Adrenal gland (tissue), 12 donors: Measurements from ENCODE around the gene KANSL1L. TPM values are rescaled to one million over a fixed set of nuclear protein-coding genes. Genes with fewer than 3 reads are reported as not detected.

Experiments used
- DNase-seq, 7 donors: peaks; one replicate each; pipeline ENCODE4 v3.0.0-alpha.2; 2019 to 2020
- H3K27ac ChIP-seq, 5 donors: fragments of 200-600 bp; sonication (generic) in 4 of 5; 1 replicate in 3 of 5; 2 replicates in 2 of 5; pipeline versions ENCODE4 v1.5.1 to v1.8.0; 2016 to 2020; ENCODE audit warnings: mild to moderate bottlenecking in 1 of 5
- H3K27me3 ChIP-seq: fragments of 200-600 bp; 2 replicates; pipeline ENCODE4 v1.8.0; 2021
- H3K36me3 ChIP-seq, 2 donors: fragments of 200-600 bp; replicated peaks in 1 of 2; 1 replicate in 1 of 2; 2 replicates in 1 of 2; pipeline versions ENCODE4 v1.5.1 to v1.8.0; 2018 to 2022
- H3K4me1 ChIP-seq, 2 donors: fragments of 200-600 bp; replicated peaks in 1 of 2; 1 replicate in 1 of 2; 2 replicates in 1 of 2; pipeline versions ENCODE4 v1.5.1 to v1.8.0; 2018 to 2021
- H3K4me3 ChIP-seq, 4 donors: fragments of 200-600 bp; sonication (generic) in 3 of 4; one replicate each; pipeline ENCODE4 v1.5.1; 2016 to 2018
- H3K9me3 ChIP-seq, 3 donors: fragments of 200-600 bp; sonication (generic) in 1 of 3; replicated peaks in 1 of 3; 1 replicate in 2 of 3; 2 replicates in 1 of 3; pipeline versions ENCODE4 v1.5.1 to v1.8.0; 2016 to 2021
- POLR2A ChIP-seq, 2 donors: fragments of 450-650 bp; IDR thresholded peaks; one replicate each; pipeline ENCODE4 v1.6.1; 2017; ENCODE audit warnings: antibody characterized with exemption in 2 of 2, mild to moderate bottlenecking in 2 of 2, moderate library complexity in 1 of 2
- WGBS, 4 donors: extraction: QIAGEN DNeasy Blood & Tissue Kit in 2 of 4; methylation state at CpG; one replicate each; pipeline versions ENCODE4 v1.1.5 to v1.1.7; 2013 to 2017; 5-methylcytosine and 5-hydroxymethylcytosine counted together
- intact Hi-C, 2 donors: fragments of 100-400 bp; cut with DNase I; formaldehyde crosslinking; loops; one replicate each; pipeline versions ENCODE4 v1.14.1 to v1.15.0; 2022 to 2023
- polyA plus RNA-seq, 3 donors: library from polyadenylated mRNA; stranded (reverse); fragments of 200-250 nt in 2 of 3; fragments of 350-450 nt in 1 of 3; fragmentation: Illumina TruSeq in 1 of 3; extraction: RNeasy Lipid Tissue Mini Kit (QIAGEN cat#74804) in 1 of 3; gene quantifications; one replicate each; pipeline ENCODE4 v1.2.3, GENCODE V29; 2013 to 2014
- total RNA-seq, 9 donors: library from RNA; depleted of rRNA in 4 of 9; stranded (reverse); fragments of >200 nt in 4 of 9; fragments of 120-200 nt in 1 of 9; fragmentation: NEBNext Ultra II Directional in 1 of 9; extraction: Animal tissue kit (Norgen Biotek cat#: 25700) in 1 of 9; gene quantifications; one replicate each; pipeline versions ENCODE4 v1.1.0 to v1.2.4, GENCODE V29; 2013 to 2023
- TF ChIP-seq, protein P1 (sequence below), 6 experiments: fragments of 450-650 bp in 4 of 6; fragments of 200-600 bp in 2 of 6; sonication (generic) in 1 of 6; IDR thresholded peaks; 1 replicate in 5 of 6; 2 replicates in 1 of 6; pipeline versions ENCODE4 v1.5.1 to v1.8.0; 2016 to 2021; ENCODE audit warnings: antibody characterized with exemption in 6 of 6, mild to moderate bottlenecking in 2 of 6, moderate library complexity in 1 of 6
- donor health status: healthy with polysubstance abuse.
- donor health status: Bipolar disorder and iron deficiency.
- donor health status: DM: yes; HTN: yes; CAD: no.
- donor health status: DM: no; HTN: no; CAD: no.
- donor health status: DM: no; HTN: no; CAD: no.
- donor health status: DM: yes; HTN: yes; CAD: no.

Gene KANSL1L
- total and polyA plus RNA-seq, 12 donors, result 5.4 to 36.3 (median 16.0) TPM

DNA sequence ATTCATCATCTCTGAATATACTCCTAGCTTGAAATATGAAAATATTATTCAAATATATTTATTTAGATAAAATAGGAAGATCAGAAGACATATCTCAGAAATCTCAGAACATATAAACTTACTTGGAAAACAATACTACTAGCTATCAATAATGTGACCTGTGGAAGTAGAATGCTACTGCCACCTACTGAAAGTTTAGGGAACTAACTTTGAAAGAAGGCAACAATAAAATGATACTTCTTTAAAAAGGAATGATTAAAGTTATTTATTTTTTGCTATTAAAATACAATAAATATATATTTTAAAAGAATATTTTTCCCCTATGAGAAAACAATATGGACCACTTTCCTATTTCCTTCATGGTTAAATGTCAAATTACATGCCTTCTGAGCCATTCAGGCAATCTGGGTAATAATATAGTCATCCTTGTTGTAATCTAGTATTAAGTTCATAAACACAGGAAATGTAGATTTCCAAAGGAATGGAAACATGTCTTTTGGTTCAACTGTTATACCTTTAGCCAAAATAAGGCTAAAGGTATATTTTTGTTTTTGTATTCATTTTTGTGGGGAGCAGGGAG is 28.1 kb upstream of the KANSL1L start:
- TF ChIP-seq, protein P1, sequence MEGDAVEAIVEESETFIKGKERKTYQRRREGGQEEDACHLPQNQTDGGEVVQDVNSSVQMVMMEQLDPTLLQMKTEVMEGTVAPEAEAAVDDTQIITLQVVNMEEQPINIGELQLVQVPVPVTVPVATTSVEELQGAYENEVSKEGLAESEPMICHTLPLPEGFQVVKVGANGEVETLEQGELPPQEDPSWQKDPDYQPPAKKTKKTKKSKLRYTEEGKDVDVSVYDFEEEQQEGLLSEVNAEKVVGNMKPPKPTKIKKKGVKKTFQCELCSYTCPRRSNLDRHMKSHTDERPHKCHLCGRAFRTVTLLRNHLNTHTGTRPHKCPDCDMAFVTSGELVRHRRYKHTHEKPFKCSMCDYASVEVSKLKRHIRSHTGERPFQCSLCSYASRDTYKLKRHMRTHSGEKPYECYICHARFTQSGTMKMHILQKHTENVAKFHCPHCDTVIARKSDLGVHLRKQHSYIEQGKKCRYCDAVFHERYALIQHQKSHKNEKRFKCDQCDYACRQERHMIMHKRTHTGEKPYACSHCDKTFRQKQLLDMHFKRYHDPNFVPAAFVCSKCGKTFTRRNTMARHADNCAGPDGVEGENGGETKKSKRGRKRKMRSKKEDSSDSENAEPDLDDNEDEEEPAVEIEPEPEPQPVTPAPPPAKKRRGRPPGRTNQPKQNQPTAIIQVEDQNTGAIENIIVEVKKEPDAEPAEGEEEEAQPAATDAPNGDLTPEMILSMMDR (IDR thresholded peaks at IDR 0.05), result peak; percentile 53 to 83 (median 66)
- TF ChIP-seq POLR2A (IDR thresholded peaks at IDR 0.05), result no peak
- peaks cover 0 to 8% of the 10 kb centered on the region in 2 donors for H3K4me1 ChIP-seq
- intact Hi-C loops, result loop anchor here in 1 of 2 donors (5.0 to 10.0 kb wide), 2 partner anchors 124 to 222 kb away; no protein-coding TSS in a partner anchor

DNA sequence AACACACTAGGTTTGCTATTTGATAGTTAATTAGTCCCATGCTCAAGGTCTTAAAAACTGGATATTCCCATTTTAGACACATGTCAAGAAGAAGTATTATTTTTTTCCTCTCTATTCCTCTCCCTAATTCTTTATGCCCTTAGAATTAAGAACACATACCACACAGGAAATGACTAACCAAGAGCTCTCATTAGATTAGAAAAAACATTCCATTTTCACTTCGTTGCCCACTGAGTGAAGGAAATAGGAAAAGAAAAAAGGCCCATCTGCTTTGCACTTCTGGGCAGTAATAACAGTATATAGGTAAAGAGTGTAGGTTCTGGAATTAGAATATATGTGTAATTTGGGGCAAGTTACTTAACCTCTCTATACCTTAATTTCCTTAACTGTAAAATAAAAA is 27.1 kb upstream of the KANSL1L start:
- TF ChIP-seq, protein P1 (IDR thresholded peaks at IDR 0.05), result no peak
- no peak for TF ChIP-seq POLR2A (IDR thresholded peaks at IDR 0.05)
- DNase-seq, result no peak
- Histone ChIP-seq H3K4me3 (no peak overlapping the region), H3K9me3 (no peaks in the 10 kb centered on the region), H3K36me3 (no peaks in the 10 kb centered on the region), H3K27me3 (no peaks in the 10 kb centered on the region), H3K4me1 (peaks cover 0 to 8% of the 10 kb centered on the region in 2 donors), H3K27ac (no peak overlapping the region)
- WGBS, 4 donors, result 9 to 16% (median 11%) methylated on average over 1 of the region's 1 CpG
- intact Hi-C loops, result loop anchor here in 1 of 2 donors (5.0 to 10.0 kb wide), 2 partner anchors 124 to 221 kb away; no protein-coding TSS in a partner anchor

More for the DNA sequence above, 28.1 kb upstream of the KANSL1L start:
- no peak for DNase-seq
- no peak overlapping the region for H3K27ac ChIP-seq
- no peaks in the 10 kb centered on the region for H3K27me3 ChIP-seq
- no peak overlapping the region for H3K4me3 ChIP-seq
- no peaks in the 10 kb centered on the region for H3K36me3 ChIP-seq
- H3K9me3 ChIP-seq, result no peaks in the 10 kb centered on the region

DNA sequence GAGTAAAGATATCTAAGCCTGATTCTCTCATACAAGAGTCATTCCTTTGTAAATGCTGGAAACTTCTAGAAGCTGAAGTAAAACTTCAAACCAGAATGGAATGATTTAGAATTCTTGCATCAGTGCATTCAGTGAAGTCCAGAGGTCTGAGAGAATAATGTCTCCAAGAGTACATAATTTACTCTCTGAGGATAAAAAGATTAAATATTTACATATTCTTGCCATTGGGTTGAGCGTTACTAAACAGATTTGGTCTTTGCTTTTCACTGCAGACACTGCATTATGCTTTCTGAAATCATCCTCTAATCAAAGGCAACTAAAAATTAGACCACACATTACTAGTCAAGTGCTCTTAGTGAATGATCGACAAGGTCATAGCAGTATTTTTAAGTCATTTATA is 26.5 kb upstream of the KANSL1L start:
- Histone ChIP-seq H3K27me3 (no peaks in the 10 kb centered on the region), H3K9me3 (no peaks in the 10 kb centered on the region), H3K27ac (no peak overlapping the region), H3K36me3 (no peaks in the 10 kb centered on the region), H3K4me3 (no peak overlapping the region), H3K4me1 (peaks cover 0 to 8% of the 10 kb centered on the region in 2 donors)
- 83 to 89% (median 85%) methylated on average over 2 of the region's 2 CpGs for WGBS, 4 donors
- intact Hi-C loops, result loop anchor here in 1 of 2 donors (5.0 to 10.0 kb wide), 2 partner anchors 123 to 220 kb away; no protein-coding TSS in a partner anchor
- no peak for TF ChIP-seq POLR2A (IDR thresholded peaks at IDR 0.05)
- TF ChIP-seq, protein P1 (IDR thresholded peaks at IDR 0.05), result no peak
- no peak for DNase-seq

GRCh38 chr2:210195101-210195852 is 24.1 kb upstream of the KANSL1L start:
- 16 to 19% (median 17%) methylated on average over 8 of the region's 8 CpGs for WGBS, 4 donors
- Histone ChIP-seq H3K36me3 (no peaks in the 10 kb centered on the region), H3K4me1 (peaks cover 0 to 8% of the 10 kb centered on the region in 2 donors), H3K27ac (no peak overlapping the region), H3K27me3 (no peaks in the 10 kb centered on the region), H3K9me3 (no peaks in the 10 kb centered on the region), H3K4me3 (peak overlapping the region in 1 of 4 donors; percentile 54)
- intact Hi-C loops, result loop anchor here (2.0 to 10.0 kb wide), 3 partner anchors 120 to 218 kb away; no protein-coding TSS in a partner anchor
- peak in 4 of 7 donors; percentile 28 to 58 (median 36) for DNase-seq
- TF ChIP-seq, protein P1 (IDR thresholded peaks at IDR 0.05), result peak; percentile 52 to 86 (median 76)
- no peak for TF ChIP-seq POLR2A (IDR thresholded peaks at IDR 0.05)
